MM.1S (cell line): ENCODE data around the gene SCFD2.

Experiments used
- EZH2 ChIP-seq: fragments of 300-600 bp; sonication (generic); optimal IDR thresholded peaks from 2 replicates; pipeline ENCODE3; 2017; ENCODE audit warnings: low read depth, mild to moderate bottlenecking, antibody characterized with exemption, low read length, mixed read lengths
- EZH2phosphoT487 ChIP-seq: fragments of 300-600 bp; sonication (generic); IDR thresholded peaks from 2 replicates; pipeline ENCODE4 v1.6.1; 2018; ENCODE audit warnings: antibody characterized with exemption, low read length
- TF ChIP-seq, protein P1 (sequence below): fragments of 300-600 bp; sonication (generic); IDR thresholded peaks from 2 replicates; pipeline ENCODE4 v1.5.1; 2016; ENCODE audit warnings: antibody characterized with exemption, low read length, mixed read lengths

DNA sequence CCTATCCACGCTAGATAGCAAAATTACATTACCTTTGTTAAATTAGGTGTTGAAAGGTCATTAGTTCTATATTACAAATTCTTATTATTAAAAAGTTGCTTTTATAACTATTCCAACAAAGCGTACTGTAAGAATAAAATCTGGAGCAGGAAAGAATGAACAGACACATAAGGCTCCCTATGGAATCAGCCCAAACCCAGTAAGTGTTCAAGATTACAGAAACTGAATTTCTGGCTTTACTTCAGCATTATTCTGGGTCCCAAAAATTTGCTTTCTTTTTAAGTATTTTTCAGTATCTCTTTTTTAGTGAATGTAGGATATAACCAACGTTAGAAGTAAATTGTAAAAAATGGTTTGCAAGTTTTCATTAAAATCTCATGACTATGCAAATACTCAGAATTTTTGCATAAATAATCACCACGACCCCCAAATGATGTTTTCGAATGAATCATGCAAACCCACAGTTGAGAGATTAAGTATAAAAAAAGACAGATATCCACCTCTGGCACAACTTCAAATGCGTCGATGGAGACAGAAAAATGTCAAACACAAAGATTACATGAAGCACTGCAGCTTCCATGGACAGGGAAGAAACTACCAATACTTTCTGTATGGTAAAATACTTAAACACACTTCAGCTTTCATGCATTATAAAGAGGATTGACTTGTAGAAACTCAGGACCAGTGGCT is 265.2 kb downstream of the SCFD2 start:
- TF ChIP-seq, protein P1, sequence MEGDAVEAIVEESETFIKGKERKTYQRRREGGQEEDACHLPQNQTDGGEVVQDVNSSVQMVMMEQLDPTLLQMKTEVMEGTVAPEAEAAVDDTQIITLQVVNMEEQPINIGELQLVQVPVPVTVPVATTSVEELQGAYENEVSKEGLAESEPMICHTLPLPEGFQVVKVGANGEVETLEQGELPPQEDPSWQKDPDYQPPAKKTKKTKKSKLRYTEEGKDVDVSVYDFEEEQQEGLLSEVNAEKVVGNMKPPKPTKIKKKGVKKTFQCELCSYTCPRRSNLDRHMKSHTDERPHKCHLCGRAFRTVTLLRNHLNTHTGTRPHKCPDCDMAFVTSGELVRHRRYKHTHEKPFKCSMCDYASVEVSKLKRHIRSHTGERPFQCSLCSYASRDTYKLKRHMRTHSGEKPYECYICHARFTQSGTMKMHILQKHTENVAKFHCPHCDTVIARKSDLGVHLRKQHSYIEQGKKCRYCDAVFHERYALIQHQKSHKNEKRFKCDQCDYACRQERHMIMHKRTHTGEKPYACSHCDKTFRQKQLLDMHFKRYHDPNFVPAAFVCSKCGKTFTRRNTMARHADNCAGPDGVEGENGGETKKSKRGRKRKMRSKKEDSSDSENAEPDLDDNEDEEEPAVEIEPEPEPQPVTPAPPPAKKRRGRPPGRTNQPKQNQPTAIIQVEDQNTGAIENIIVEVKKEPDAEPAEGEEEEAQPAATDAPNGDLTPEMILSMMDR = no peak
- TF ChIP-seq EZH2 (no peak), EZH2phosphoT487 (no peak)
